Glomerular endothelial cell (primary cell): ENCODE measurements around the gene SPNS3. TPM values are rescaled to one million over a fixed set of nuclear protein-coding genes. Genes with fewer than 3 reads are reported as not detected.

Experiments used
- DNase-seq: peaks from one replicate; pipeline ENCODE4 v3.0.0-alpha.2; 2011; ENCODE audit warnings: low read depth, low spot score; ENCODE audit errors: extremely low read depth
- total RNA-seq: library from RNA; depleted of rRNA; stranded (reverse); fragments of >200 nt; gene quantifications from 2 replicates; pipeline ENCODE4 v1.2.3, GENCODE V29; 2015

The SPNS3 gene
- total RNA-seq, 1 donor from 2014 or later: 0.23 TPM

- no peak for DNase-seq
Measured at GRCh38 chr17:4485676-4486646, 52.2 kb downstream of the SPNS3 start.

- DNase-seq: no peak
Measured at GRCh38 chr17:4487296-4487695, 53.6 kb downstream of the SPNS3 start.

DNA sequence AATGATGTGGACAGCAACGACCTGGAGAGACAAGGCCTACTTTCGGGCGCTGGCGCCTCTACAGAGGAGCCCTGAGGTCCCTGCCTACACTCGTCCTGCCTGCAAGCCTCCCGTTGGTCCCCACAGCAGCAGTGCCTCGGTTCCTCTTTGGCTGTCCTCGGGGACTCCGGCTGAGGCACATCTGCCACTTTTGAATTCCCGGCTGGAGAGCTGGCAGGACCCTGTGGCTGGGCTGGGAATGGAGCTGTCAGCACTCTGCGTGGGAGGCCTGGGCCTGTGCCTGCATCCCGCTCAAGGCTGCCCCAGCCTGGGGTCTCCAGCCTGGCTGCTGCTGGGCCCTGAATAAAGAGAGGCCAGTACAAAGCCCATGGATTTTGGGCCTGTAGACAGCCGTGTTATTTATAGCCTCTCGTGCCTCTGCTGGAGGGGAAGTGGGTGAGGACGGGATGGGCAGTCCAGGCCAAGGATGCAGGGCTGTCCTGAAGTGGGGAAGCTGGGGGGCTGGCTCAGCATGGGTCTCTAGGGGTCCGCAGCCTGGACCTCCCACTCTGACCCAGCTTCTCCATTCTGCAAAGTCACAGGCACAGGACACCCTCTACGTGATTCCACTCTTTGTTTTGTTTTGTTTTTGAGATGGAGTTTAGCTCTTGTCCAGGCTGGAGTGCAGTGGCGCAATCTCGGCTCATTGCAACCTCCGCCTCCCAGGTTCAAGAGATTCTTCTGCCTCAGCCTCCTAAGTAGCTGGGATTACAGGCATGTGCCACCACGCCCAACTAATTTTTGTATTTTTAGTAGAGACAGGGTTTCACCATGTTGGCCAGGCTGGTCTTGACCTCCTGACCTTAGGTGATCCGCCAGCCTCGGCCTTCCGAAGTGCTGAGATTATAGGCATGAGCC is 54.3 kb downstream of the SPNS3 start:
- DNase-seq: no peak

GRCh38 chr17:4488989-4489595 is 55.4 kb downstream of the SPNS3 start:
- DNase-seq: no peak

- DNase-seq: no peak
Measured at GRCh38 chr17:4490109-4490591, 56.4 kb downstream of the SPNS3 start.

DNA sequence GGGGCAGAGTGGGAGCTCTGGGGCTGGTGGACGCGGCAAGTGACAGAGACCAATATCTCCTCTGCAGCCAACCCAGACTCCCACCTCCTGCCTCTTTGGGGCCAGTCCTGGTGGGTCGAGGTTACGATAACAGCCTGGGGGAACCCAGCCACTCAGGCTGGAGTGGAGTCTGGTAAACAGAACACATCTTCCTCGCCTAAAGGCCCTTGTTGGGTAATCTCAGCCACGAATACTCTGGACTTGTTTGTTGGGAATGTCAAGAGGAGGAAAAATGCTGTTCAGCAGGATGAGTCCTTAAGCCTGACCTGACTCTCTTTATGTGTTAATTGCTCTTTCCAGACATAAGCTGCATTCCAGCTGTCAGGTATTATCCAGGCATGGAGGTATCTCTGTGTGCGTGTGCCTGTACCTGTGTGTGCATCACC is 56.9 kb downstream of the SPNS3 start:
- DNase-seq: no peak

DNA sequence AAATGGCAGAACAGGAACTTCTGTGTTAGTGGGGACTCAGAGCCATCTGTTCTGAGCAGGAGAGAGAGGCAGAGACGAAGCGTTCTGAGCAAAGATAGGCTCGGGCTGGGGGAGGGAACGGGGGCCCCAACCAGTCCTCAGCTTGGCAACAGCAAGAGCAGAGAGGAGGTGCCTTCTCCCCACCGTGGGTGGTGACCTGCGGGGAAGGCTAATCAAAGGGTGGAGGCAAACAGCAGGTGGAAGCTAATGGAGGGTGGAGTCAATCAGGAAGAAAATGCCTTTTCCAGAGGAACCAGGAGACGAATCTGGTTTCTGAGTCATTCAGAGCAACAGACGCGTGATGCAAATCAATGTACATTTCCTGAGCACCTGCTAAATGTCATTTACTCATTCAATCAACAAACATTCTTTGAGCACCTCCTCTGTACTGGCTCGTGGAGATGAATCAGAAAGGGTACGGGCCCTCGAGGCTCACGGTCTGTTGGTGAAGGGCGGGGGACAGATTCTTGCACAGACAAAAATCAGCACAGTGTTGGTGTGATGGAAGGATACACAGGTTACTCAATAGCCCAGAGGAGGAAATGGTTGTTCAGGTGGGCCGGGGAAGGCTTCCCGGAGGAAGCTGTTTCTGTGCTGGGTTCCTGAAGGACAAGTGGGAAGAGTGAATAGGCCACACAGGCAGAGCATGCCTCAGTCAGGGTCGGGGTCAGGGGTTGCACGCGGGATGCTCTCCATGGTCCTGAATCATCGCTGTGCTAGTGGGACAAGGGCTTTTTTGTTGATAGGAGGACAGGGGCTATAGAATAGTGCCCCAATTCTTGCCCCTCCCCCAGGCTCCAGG is 59.2 kb downstream of the SPNS3 start:
- no peak for DNase-seq

DNA sequence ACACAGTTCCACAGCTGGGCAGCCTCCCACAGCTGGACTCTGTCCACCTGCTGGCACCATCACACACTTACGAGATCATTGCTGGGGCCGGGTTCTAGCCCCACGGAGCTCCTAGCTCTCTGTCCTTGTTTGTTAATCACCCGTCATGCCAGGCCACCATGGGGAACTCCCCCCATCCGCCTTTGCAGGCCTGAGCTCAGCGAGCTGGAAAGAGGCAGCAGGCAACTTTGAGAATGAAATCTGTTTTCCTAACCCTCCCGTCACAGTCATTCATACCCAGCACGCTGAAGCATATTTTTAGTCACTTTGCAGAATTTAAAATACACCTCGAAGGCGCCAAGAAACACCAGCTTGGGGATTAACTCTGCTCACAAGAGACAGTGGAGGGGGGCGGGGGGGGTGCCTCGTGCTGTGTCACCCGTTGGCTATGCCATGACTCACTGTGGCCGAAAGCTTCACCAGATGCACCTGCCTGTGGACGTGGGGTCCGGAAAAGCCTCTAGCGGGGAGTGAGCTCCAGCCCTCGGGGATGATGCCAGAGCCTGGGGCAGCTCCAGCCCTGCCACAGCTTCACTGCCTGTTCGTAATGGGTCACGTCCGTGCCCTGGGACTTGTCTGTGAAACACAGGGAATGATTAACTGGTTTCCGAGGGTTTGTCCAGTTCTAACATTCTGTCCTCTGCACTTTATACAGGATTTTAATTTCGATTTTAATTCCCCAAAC is 63.5 kb downstream of the SPNS3 start:
- no peak for DNase-seq

GRCh38 chr17:4498461-4499397 is 65.0 kb downstream of the SPNS3 start, which contains the start of gene SPNS2:
TSS of gene SPNS2 (plus strand) at chr17:4498881. CDS start at chr17:4499048, 167 bp downstream.
- no peak for DNase-seq

DNA sequence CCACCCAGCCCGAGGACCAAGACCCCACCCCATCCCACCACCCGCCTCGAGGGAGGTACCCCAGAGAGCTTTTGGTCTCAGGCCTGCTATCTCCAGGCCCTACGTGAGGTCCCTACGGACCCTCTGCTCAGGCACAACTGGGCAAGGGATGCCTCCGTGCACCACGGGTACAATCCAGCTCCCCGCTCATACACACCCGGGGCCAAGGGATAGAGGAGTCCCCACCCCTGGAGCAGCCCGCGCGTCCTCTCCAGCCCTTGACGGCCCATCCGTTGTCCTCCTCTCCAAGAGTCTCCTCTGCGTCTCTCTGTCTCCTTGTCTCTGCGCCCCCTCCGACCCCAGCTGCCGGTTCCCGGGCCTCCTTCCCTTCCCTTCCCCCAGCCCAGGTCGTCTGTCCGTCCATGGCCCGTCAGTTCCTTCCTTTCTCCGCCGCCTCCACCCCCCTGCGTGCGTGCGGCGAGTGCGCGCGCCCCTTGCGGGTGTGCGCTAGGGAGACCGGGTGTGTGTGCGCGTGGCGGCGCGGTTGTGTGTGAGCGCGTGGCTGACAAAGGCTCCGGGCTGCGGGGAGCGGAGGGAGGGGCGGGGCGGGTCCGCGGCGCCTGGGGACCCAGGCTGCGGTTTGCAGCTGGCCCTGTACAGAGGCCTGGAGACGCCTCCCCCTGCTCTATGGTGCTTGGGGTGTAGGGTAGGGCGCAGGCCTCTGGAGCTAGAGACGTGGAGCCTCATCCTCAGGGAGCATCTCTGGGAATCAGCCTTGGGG is 65.9 kb downstream of the SPNS3 start:
- no peak for DNase-seq

DNA sequence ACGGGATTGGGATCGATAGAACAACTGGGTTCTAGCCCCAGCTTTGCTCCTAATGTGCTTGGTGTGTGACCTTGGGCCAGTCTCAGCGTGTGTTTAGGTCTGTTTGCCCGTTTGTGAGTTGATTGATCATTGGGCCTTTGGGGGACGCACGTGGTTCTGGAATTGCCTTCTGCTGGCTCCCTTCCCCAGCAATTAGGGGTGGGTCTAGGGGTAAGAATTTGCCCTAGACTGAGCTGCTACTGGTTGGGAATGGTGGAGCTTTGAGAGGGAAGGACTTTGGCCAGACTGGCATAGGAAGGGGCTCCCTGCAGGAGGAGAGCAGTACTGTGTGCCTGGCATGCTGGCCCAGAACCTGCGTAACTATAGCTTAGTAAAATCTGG is 66.4 kb downstream of the SPNS3 start:
- no peak for DNase-seq

GRCh38 chr17:4501295-4501949 is 67.7 kb downstream of the SPNS3 start:
- no peak for DNase-seq

- no peak for DNase-seq
Measured at GRCh38 chr17:4502466-4503154, 68.9 kb downstream of the SPNS3 start.

DNA sequence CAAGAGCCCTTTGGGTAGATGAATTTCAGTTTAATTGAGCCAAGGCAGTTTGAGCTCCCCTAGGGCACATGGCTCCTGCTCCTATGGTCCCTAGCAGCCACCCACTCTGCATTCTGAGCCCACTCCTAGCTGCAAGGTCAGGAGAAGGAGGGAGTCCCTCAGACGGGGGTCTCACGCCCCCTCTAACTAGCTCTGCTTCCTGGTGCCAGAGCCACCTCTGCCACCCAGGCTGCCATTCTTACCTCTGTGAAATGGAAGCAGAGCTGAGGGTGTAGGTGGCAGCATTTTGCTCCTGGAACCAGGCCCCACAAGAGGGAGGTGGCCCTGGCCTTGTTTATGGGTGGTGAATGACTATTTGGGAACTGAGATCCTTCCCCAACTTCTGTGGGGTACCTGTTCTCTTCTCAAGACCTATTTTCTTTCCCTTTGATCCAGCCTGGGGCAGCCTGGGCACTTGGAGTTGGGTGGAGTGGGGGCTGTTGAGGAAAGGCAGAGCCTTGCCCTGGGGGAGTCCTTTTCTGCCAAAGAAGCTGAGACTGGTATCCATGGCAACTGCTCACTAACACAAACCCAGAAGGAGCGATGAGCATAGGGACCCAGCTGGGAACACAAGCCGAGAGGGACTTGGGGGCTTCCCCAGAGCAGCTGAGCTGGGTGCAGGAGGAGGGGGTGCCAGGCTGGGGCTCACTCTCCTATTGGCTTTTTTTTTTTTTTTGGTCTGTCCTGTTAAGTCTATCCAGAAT is 69.7 kb downstream of the SPNS3 start:
- DNase-seq: no peak

GRCh38 chr17:4504188-4504587 is 70.4 kb downstream of the SPNS3 start:
- DNase-seq: no peak

GRCh38 chr17:4505187-4505586 is 71.4 kb downstream of the SPNS3 start:
- DNase-seq: no peak
